Osteoblast (primary cell): ENCODE measurements around the gene ZBED2. TPM values are rescaled to one million over a fixed set of nuclear protein-coding genes. Genes with fewer than 3 reads are reported as not detected.

Source experiments
- DNase-seq: peaks from one replicate; pipeline ENCODE4 v3.0.0; 2011; ENCODE audit warnings: low spot score, mixed read lengths; ENCODE audit not compliant: insufficient read length; ENCODE audit errors: missing footprints
- H2AFZ ChIP-seq: 2 replicates; pipeline ENCODE4 v1.6.0; 2011; ENCODE audit warnings: mild to moderate bottlenecking, low read length
- H3K27ac ChIP-seq: 2 replicates; pipeline ENCODE4 v1.5.1; 2011; ENCODE audit warnings: mild to moderate bottlenecking, low read depth, low read length, moderate library complexity
- H3K27me3 ChIP-seq: 2 replicates; pipeline ENCODE4 v1.6.0; 2012; ENCODE audit warnings: mild to moderate bottlenecking, control low read depth, inconsistent platforms, low read length, moderate library complexity; ENCODE audit not compliant: insufficient read depth
- H3K36me3 ChIP-seq: 2 replicates; pipeline ENCODE4 v1.5.1; 2011; ENCODE audit warnings: mild to moderate bottlenecking, low read length, control low read depth, moderate library complexity; ENCODE audit not compliant: insufficient read depth
- H3K4me1 ChIP-seq: 2 replicates; pipeline ENCODE4 v1.5.1; 2011; ENCODE audit warnings: mild to moderate bottlenecking, low read length, control low read depth, moderate library complexity; ENCODE audit not compliant: insufficient read depth
- H3K4me2 ChIP-seq: 2 replicates; pipeline ENCODE4 v1.6.0; 2011; ENCODE audit warnings: mild to moderate bottlenecking, low read length; ENCODE audit not compliant: insufficient read depth
- H3K4me3 ChIP-seq: fragments of 200-600 bp; sonication (generic); 3 replicates; pipeline ENCODE4 v1.5.1; 2012; ENCODE audit warnings: mild to moderate bottlenecking, low read length, inconsistent platforms; ENCODE audit not compliant: insufficient read depth
- H3K79me2 ChIP-seq: 2 replicates; pipeline ENCODE4 v1.6.0; 2012; ENCODE audit warnings: mild to moderate bottlenecking, low read length, control low read depth, inconsistent platforms; ENCODE audit not compliant: insufficient read depth
- H3K9me3 ChIP-seq: 2 replicates; pipeline ENCODE4 v1.5.1; 2011; ENCODE audit warnings: low read depth, low read length, control low read depth
- H4K20me1 ChIP-seq: 2 replicates; pipeline ENCODE4 v1.6.0; 2012; ENCODE audit warnings: mild to moderate bottlenecking, low read length, control low read depth; ENCODE audit not compliant: insufficient read depth
- total RNA-seq: library from RNA; depleted of rRNA; stranded (reverse); fragments of >200 nt; gene quantifications from 2 replicates; pipeline ENCODE4 v1.2.3, GENCODE V29; 2012
- TF ChIP-seq, protein P1 (sequence below): IDR thresholded peaks from 2 replicates; pipeline ENCODE4 v1.5.1; 2011; ENCODE audit warnings: mild to moderate bottlenecking, low read depth, low read length, moderate library complexity; ENCODE audit errors: extremely low read depth

Gene ZBED2
- total RNA-seq, 1 donor = under 0.01 TPM

DNA sequence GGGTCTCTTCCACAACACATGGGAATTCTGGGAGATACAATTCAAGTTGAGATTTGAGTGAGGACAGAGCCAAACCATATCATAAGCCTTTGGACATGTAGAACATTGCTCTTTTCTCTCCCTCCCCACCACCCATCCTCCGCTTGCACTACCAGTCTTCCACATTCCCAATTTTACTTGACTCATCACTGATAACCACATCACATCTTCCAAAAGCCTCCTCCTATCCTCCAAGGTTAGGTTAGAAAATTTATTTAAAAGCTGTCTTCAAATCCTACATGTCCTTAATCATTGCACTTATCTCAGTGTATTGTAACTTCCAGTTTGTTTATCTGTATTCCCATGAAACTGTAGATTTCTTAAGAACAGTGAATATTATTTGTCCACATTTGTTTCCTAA, 10.4 kb downstream of the ZBED2 start:
- H3K36me3 ChIP-seq = no peaks in the 10 kb centered on the region
- no peaks in the 10 kb centered on the region for H3K9me3 ChIP-seq
- no peaks in the 10 kb centered on the region for H4K20me1 ChIP-seq
- TF ChIP-seq, protein P1, sequence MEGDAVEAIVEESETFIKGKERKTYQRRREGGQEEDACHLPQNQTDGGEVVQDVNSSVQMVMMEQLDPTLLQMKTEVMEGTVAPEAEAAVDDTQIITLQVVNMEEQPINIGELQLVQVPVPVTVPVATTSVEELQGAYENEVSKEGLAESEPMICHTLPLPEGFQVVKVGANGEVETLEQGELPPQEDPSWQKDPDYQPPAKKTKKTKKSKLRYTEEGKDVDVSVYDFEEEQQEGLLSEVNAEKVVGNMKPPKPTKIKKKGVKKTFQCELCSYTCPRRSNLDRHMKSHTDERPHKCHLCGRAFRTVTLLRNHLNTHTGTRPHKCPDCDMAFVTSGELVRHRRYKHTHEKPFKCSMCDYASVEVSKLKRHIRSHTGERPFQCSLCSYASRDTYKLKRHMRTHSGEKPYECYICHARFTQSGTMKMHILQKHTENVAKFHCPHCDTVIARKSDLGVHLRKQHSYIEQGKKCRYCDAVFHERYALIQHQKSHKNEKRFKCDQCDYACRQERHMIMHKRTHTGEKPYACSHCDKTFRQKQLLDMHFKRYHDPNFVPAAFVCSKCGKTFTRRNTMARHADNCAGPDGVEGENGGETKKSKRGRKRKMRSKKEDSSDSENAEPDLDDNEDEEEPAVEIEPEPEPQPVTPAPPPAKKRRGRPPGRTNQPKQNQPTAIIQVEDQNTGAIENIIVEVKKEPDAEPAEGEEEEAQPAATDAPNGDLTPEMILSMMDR = no peak
- no peaks in the 10 kb centered on the region for H3K27me3 ChIP-seq
- H3K79me2 ChIP-seq = no peaks in the 10 kb centered on the region
- no peak overlapping the region for H2AFZ ChIP-seq
- H3K4me3 ChIP-seq = no peak overlapping the region
- peak; percentile 45 for DNase-seq
- peaks cover 53% of the 10 kb centered on the region for H3K4me1 ChIP-seq
- H3K27ac ChIP-seq = peak overlapping the region; percentile 39
- H3K4me2 ChIP-seq = no peak overlapping the region

DNA sequence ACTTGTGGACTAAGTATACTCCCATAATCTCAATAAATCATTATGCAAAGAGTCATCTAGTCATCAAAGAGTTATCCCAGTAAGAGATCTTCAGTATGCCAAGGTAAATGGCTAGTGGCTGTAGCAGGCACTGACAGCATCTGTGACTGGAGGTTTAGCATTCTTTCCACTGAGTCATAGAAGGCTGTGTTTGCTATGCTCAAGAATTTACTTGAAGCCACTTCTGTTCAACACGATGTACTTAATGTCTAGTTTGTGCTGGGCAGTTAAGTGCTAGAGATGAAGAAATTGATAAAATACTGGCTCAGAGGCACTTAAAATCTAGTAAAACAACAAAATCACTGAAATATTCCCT, 13.0 kb downstream of the ZBED2 start:
- Histone ChIP-seq H3K27ac (peak overlapping the region; percentile 82), H3K27me3 (no peaks in the 10 kb centered on the region), H3K36me3 (no peaks in the 10 kb centered on the region), H3K79me2 (no peaks in the 10 kb centered on the region), H3K9me3 (no peaks in the 10 kb centered on the region), H3K4me2 (peak overlapping the region; percentile 54), H3K4me3 (no peak overlapping the region), H2AFZ (no peak overlapping the region), H3K4me1 (peaks cover 31% of the 10 kb centered on the region), H4K20me1 (no peaks in the 10 kb centered on the region)
- peak; percentile 91 for DNase-seq
- TF ChIP-seq, protein P1 = no peak

DNA sequence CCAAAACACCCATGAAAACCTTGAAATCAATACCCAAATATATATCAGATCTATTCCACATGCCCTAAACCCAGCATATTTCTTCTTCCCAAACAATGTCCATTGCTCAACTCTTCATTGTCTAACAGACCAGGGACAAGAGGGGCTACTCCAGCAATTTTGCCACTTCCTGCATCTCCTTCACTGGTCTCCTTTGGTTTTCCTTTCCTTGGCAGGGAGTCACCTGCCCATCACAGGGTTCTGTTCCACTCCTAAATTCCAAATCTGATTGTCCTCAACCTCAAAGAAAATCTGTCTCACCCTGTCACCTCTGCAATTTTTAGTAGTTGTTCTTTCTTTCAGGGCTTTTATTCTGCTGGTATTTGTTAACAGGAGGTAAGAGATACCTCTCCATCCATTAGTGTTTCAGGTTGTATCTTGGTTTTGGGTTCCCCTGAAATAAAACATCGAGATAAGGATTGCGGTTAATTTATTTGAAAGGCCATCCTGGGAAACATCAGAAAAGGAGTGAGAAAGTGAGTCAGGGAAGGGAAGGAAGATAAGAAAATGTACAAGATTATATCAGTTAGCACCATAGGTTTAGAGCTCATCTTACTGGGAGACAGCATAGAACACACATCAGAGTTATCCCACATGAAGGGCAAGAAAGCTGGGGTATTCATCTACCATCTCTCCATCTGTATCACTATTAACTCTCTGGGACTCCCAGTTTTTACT, 13.6 kb downstream of the ZBED2 start:
- peak; percentile 21 for DNase-seq
- Histone ChIP-seq H3K27ac (peak overlapping the region; percentile 82), H4K20me1 (no peaks in the 10 kb centered on the region), H3K4me1 (peaks cover 31% of the 10 kb centered on the region), H2AFZ (no peak overlapping the region), H3K4me3 (no peak overlapping the region), H3K9me3 (no peaks in the 10 kb centered on the region), H3K79me2 (no peaks in the 10 kb centered on the region), H3K36me3 (no peaks in the 10 kb centered on the region), H3K4me2 (peak overlapping the region; percentile 54), H3K27me3 (no peaks in the 10 kb centered on the region)
- TF ChIP-seq, protein P1 = no peak

DNA sequence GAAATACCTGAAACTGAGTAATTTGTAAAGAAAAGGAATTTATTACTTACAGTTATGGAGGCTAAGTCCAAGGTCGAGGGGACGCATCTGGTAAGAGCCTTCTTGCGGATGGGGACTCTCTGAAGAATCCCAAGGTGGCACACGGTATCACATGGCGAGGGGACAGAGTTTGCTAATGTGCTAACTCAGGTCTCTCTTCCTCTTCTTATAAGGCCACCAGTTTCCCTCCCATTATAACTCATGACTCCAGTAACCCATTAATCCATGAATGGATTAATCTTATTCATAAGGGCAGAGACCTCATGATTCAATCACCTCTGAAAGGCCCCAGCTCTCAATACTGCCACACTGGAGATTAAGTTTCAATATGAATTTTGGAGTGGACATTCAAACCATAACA, 15.7 kb downstream of the ZBED2 start:
- Histone ChIP-seq H3K27ac (no peak overlapping the region), H3K27me3 (no peaks in the 10 kb centered on the region), H3K4me3 (no peak overlapping the region), H4K20me1 (no peaks in the 10 kb centered on the region), H3K4me2 (no peak overlapping the region), H2AFZ (no peak overlapping the region), H3K79me2 (no peaks in the 10 kb centered on the region), H3K9me3 (no peaks in the 10 kb centered on the region), H3K4me1 (peaks cover 27% of the 10 kb centered on the region), H3K36me3 (no peaks in the 10 kb centered on the region)
- no peak for DNase-seq
- TF ChIP-seq, protein P1 = no peak
